ENCODE data around the gene RGS12.

GRCh38 chr4:3335385-3335784, 42.6 kb downstream of the RGS12 start:
- TF ChIP-seq CTCF (IDR thresholded peaks at IDR 0.05; ENCODE audit: low read depth, low read length, poor library complexity, severe bottlenecking) (no peak), EZH2phosphoT487 (IDR thresholded peaks at IDR 0.05; ENCODE audit: borderline replicate concordance, low read length) (no peak)
